ENCODE results near the gene SDR42E1.
A peak's percentile ranks its signal among the peaks of the same experiment; 100 is the strongest.

The SDR42E1 gene

DNA sequence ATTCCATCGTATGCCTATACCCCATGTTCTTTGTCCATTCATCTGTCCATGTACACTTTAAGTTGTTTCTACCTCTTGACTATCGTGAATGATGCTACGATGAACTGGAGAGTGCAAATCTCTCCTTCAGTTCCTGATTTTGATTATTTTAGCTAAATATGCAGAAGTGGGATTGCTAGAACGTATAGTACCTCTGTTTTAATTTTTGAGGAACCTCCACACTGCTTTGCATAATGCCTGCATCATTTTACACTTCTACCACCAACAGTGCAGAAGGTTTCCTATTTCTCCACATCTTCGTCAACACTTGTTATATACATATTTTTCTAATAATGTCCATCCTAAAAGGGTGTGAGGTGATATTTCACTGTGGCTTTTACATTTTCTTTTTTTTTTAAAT, 43.9 kb downstream of the SDR42E1 start:
- no peak overlapping the region for H3K27ac ChIP-seq
- ChIA-PET CTCF (no interaction called here), POLR2A (ENCODE audit: low non-redundant PET) (no interaction called here)
- TF ChIP-seq, protein P1, sequence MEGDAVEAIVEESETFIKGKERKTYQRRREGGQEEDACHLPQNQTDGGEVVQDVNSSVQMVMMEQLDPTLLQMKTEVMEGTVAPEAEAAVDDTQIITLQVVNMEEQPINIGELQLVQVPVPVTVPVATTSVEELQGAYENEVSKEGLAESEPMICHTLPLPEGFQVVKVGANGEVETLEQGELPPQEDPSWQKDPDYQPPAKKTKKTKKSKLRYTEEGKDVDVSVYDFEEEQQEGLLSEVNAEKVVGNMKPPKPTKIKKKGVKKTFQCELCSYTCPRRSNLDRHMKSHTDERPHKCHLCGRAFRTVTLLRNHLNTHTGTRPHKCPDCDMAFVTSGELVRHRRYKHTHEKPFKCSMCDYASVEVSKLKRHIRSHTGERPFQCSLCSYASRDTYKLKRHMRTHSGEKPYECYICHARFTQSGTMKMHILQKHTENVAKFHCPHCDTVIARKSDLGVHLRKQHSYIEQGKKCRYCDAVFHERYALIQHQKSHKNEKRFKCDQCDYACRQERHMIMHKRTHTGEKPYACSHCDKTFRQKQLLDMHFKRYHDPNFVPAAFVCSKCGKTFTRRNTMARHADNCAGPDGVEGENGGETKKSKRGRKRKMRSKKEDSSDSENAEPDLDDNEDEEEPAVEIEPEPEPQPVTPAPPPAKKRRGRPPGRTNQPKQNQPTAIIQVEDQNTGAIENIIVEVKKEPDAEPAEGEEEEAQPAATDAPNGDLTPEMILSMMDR (conservative IDR thresholded peaks at IDR 0.05; ENCODE audit: low read depth) = no peak
- DNase-seq (ENCODE audit: low spot score) = no peak

DNA sequence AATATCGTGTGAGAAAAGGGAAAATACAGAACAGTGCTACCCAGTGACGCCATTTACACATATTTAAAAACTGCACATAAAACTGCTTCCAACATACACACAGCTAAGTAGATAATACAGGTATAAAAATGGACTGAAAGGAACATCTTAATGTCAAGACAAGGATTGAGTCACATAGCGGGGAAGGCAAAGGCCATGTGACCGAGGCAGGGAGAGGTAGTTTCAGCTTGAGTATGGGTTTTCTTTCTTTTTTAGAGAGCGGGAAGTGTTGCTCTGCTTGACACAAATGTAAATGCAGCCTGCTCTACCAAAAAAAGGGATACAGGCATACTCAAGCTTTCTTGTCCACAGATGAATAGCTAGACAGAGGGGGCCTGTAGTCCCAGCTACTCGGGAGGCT, 46.5 kb downstream of the SDR42E1 start:
- ChIA-PET POLR2A (ENCODE audit: low non-redundant PET) (no interaction called here), CTCF (interaction anchor here (1.1 kb wide), 1 partner anchor 32 kb away, joined by 3 read pairs; no protein-coding TSS in a partner anchor)
- TF ChIP-seq, protein P1 (conservative IDR thresholded peaks at IDR 0.05; ENCODE audit: low read depth) = no peak
- no peak overlapping the region for H3K27ac ChIP-seq
- no peak for DNase-seq (ENCODE audit: low spot score)

DNA sequence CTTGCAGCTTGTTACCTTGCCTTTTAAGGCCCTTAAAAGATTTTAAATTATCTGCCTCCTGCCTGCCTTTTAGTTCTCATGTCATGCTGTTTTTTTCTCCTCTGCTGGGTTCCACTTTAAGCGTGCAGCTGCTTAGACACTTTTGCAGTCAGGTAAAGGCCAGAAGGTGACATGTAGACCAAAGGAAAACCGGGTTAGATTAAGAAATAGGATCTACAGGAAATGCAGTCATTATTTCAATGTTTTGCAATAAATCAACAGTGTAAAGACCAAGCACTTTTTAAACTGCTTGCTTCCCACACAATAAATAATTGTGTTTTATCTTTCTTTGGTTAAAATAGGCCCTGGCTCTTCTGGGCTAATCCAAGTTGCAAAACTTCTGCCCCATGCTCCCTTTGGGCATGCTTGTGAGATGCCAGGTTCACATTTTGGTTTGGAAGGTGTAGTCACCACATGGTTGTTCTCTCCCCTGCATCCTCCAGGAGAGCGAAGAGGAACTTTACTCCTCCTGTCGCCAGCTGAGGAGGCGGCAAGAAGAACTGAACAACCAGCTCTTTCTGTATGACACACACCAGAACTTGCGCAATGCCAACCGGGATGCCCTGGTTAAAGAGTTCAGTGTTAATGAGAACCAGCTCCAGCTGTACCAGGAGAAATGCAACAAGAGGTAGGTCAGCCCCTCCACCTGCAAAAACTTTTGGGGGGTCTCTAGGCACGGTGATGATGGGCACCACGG, 54.9 kb downstream of the SDR42E1 start:
- TF ChIP-seq, protein P1 (conservative IDR thresholded peaks at IDR 0.05; ENCODE audit: low read depth) = no peak
- DNase-seq (ENCODE audit: low spot score) = peak; percentile 30
- H3K27ac ChIP-seq = no peak overlapping the region
- POLR2A ChIA-PET (ENCODE audit: low non-redundant PET) = no interaction called here
- CTCF ChIA-PET = interaction anchor here (1.2 kb wide), 1 partner anchor 10 kb away, joined by 4 read pairs; no protein-coding TSS in a partner anchor

DNA sequence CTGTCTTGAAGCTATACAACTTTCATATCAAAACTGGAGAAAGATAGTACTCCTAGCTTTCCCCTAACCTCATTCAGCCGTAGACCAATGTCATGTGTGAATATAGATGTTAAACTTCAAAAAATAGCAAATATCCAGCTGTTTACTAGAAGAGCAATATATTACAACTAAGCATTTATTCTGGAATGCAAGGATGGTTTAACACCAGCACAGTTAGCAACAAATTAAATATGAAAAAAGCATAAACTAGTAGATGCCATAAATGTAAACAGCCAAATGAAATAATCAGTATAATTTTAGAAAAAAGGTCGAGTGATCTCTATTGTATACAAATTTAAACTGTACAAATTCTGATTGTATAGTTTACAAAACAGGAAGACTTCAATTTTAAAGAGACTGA, 59.7 kb downstream of the SDR42E1 start:
- CTCF ChIA-PET = interaction anchor here (1.3 kb wide), 1 partner anchor 46 kb away, joined by 4 read pairs; no protein-coding TSS in a partner anchor
- DNase-seq (ENCODE audit: low spot score) = no peak
- TF ChIP-seq, protein P1 (conservative IDR thresholded peaks at IDR 0.05; ENCODE audit: low read depth) = no peak
- POLR2A ChIA-PET (ENCODE audit: low non-redundant PET) = no interaction called here
- H3K27ac ChIP-seq = no peak overlapping the region

DNA sequence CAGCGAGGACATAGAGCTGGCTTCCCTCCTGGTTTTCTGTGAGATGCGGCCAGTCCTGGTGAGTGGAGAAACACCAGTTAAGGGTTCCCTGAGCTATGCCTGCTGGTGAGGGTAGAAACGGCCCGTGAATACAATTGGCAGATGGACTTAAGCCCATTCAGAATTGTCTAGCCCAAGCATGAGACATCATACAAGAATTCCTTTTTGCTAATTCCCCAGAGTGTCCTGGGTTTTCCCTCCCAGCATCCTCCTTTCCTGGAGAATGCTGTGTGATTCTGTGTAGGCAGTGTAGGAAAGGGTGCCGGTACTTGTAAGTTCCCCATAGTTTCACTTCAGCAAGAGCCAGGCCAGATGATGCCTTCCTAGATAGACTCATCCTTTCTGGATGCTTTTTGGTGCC, 65.1 kb downstream of the SDR42E1 start:
- ChIA-PET CTCF (interaction anchor here (0.7 kb wide), 1 partner anchor 283 kb away, joined by 4 read pairs; no protein-coding TSS in a partner anchor), POLR2A (ENCODE audit: low non-redundant PET) (no interaction called here)
- TF ChIP-seq, protein P1 (conservative IDR thresholded peaks at IDR 0.05; ENCODE audit: low read depth) = no peak
- no peak for DNase-seq (ENCODE audit: low spot score)
- no peak overlapping the region for H3K27ac ChIP-seq

GRCh38 chr16:81945665-81946064, 65.6 kb downstream of the SDR42E1 start:
- CTCF ChIA-PET = interaction anchor here (0.7 kb wide), 1 partner anchor 283 kb away, joined by 4 read pairs; no protein-coding TSS in a partner anchor
- DNase-seq (ENCODE audit: low spot score) = no peak
- TF ChIP-seq, protein P1 (conservative IDR thresholded peaks at IDR 0.05; ENCODE audit: low read depth) = no peak
- POLR2A ChIA-PET (ENCODE audit: low non-redundant PET) = no interaction called here
- H3K27ac ChIP-seq = no peak overlapping the region
